CD14-positive monocyte (primary cell): ENCODE data around the gene TFPI. TPM values are rescaled to one million over a fixed set of nuclear protein-coding genes. Genes with fewer than 3 reads are reported as not detected.
A peak's percentile ranks its signal among the peaks of the same experiment; 100 is the strongest.

Experiments
- DNase-seq, 3 donors: peaks; one replicate each; pipeline ENCODE4 v3.0.0-alpha.2; 2011 to 2022
- H2AFZ ChIP-seq: 2 replicates; pipeline ENCODE4 v1.6.0; 2012; ENCODE audit warnings: mild to moderate bottlenecking, low read depth, low read length, inconsistent platforms; ENCODE audit not compliant: insufficient read depth, poor library complexity, severe bottlenecking
- H3K27ac ChIP-seq, 2 donors: 1 replicate in 1 of 2; 2 replicates in 1 of 2; pipeline ENCODE4 v1.5.1; 2012 to 2013; ENCODE audit warnings: low read length in 2 of 2, control low read depth in 1 of 2, inconsistent platforms in 1 of 2, low read depth in 1 of 2, mild to moderate bottlenecking in 1 of 2
- H3K27me3 ChIP-seq, 2 donors: one replicate each; pipeline versions ENCODE4 v1.6.0 to v1.6.1; 2011 to 2013; ENCODE audit warnings: low read length in 2 of 2; ENCODE audit not compliant: control insufficient read depth in 2 of 2, insufficient read depth in 2 of 2
- H3K36me3 ChIP-seq, 2 donors: replicated peaks in 1 of 2; 1 replicate in 1 of 2; 2 replicates in 1 of 2; pipeline versions ENCODE4 v1.5.1 to v1.6.1; 2012 to 2013; ENCODE audit warnings: low read length in 2 of 2, control low read depth in 1 of 2, inconsistent platforms in 1 of 2, mild to moderate bottlenecking in 1 of 2; ENCODE audit not compliant: insufficient read depth in 2 of 2, control insufficient read depth in 1 of 2
- H3K4me1 ChIP-seq, 2 donors: 1 replicate in 1 of 2; 2 replicates in 1 of 2; pipeline versions ENCODE4 v1.5.1 to v1.6.1; 2012 to 2013; ENCODE audit warnings: low read length in 2 of 2, control low read depth in 1 of 2, inconsistent platforms in 1 of 2, mild to moderate bottlenecking in 1 of 2, moderate library complexity in 1 of 2; ENCODE audit not compliant: insufficient read depth in 2 of 2, control insufficient read depth in 1 of 2
- H3K4me2 ChIP-seq: replicated peaks from 2 replicates; pipeline ENCODE3; 2012; ENCODE audit warnings: low read length, moderate library complexity, mild to moderate bottlenecking; ENCODE audit not compliant: poor library complexity, severe bottlenecking; ENCODE audit errors: extremely low read depth
- H3K4me3 ChIP-seq, 3 experiments: fragments of 200-600 bp in 1 of 3; sonication (generic) in 1 of 3; replicated peaks in 1 of 3; 1 replicate in 2 of 3; 2 replicates in 1 of 3; pipeline ENCODE4 v1.5.1; 2011 to 2013; ENCODE audit warnings: low read length in 3 of 3, mild to moderate bottlenecking in 3 of 3, control low read depth in 2 of 3, low read depth in 2 of 3, inconsistent platforms in 1 of 3, moderate library complexity in 1 of 3
- H3K79me2 ChIP-seq: 2 replicates; pipeline ENCODE4 v1.6.0; 2012; ENCODE audit warnings: mild to moderate bottlenecking, control low read depth, inconsistent platforms, low read length, moderate library complexity; ENCODE audit not compliant: insufficient read depth
- H3K9ac ChIP-seq: 2 replicates; pipeline ENCODE4 v1.6.0; 2017; ENCODE audit warnings: low read length, mild to moderate bottlenecking; ENCODE audit not compliant: insufficient read depth, poor library complexity, severe bottlenecking
- H3K9me3 ChIP-seq, 2 donors: replicated peaks in 1 of 2; 1 replicate in 1 of 2; 2 replicates in 1 of 2; pipeline versions ENCODE4 v1.5.1 to v1.6.1; 2012 to 2013; ENCODE audit warnings: low read length in 2 of 2, control low read depth in 1 of 2; ENCODE audit not compliant: control insufficient read depth in 1 of 2, insufficient read depth in 1 of 2
- H4K20me1 ChIP-seq: 2 replicates; pipeline ENCODE4 v1.6.0; 2012; ENCODE audit warnings: mild to moderate bottlenecking, low read length, control low read depth, moderate library complexity; ENCODE audit not compliant: insufficient read depth
- H3K27ac Mint-ChIP-seq, 7 donors: one replicate each; pipeline ENCODE4 v1.8.0; 2020; ENCODE audit warnings: mild to moderate bottlenecking in 7 of 7, mixed read lengths in 7 of 7, moderate library complexity in 6 of 7, inconsistent platforms in 2 of 7
- H3K27me3 Mint-ChIP-seq, 3 donors: one replicate each; pipeline ENCODE4 v1.8.0; 2021 to 2022; ENCODE audit warnings: low read depth in 3 of 3, mild to moderate bottlenecking in 3 of 3, mixed read lengths in 3 of 3, moderate library complexity in 3 of 3, inconsistent platforms in 1 of 3
- H3K36me3 Mint-ChIP-seq, 2 donors: one replicate each; pipeline ENCODE4 v1.8.0; 2020; ENCODE audit warnings: mixed read lengths in 2 of 2, inconsistent platforms in 1 of 2, mild to moderate bottlenecking in 1 of 2
- H3K4me1 Mint-ChIP-seq: one replicate; pipeline ENCODE4 v1.8.0; 2020; ENCODE audit warnings: mild to moderate bottlenecking, mixed read lengths
- H3K4me3 Mint-ChIP-seq, 2 donors: one replicate each; pipeline ENCODE4 v1.8.0; 2020; ENCODE audit warnings: mild to moderate bottlenecking in 2 of 2, mixed read lengths in 2 of 2, moderate library complexity in 1 of 2
- H3K9me3 Mint-ChIP-seq, 7 donors: one replicate each; pipeline ENCODE4 v1.8.0; 2020 to 2022; ENCODE audit warnings: mixed read lengths in 7 of 7, mild to moderate bottlenecking in 6 of 7, moderate library complexity in 6 of 7, inconsistent platforms in 2 of 7
- WGBS: methylation state at CpG from one replicate; pipeline ENCODE4 v1.1.5; 2013; ENCODE audit warnings: missing lambda C conversion rate; ENCODE audit not compliant: insufficient coverage; 5-methylcytosine and 5-hydroxymethylcytosine counted together
- intact Hi-C, 2 donors: fragments of 100-400 bp; cut with micrococcal nuclease; formaldehyde crosslinking; loops; one replicate each; pipeline versions ENCODE4 v1.15.0 to v1.15.1; 2023
- polyA plus RNA-seq, 3 donors: library from polyadenylated mRNA; depleted of rRNA in 1 of 3; unstranded in 2 of 3; stranded (reverse) in 1 of 3; fragments of 300-500 nt in 2 of 3; fragments of >200 nt in 1 of 3; fragmentation: Illumina TruSeq in 2 of 3; gene quantifications; 1 replicate in 2 of 3; 2 replicates in 1 of 3; pipeline ENCODE4 v1.2.3, GENCODE V29; 2012 to 2021
- small RNA-seq: library from RNA; depleted of rRNA; stranded (forward); fragments of <200 nt; gene quantifications from one replicate; pipeline ENCODE3, GENCODE V24; 2012; ENCODE audit warnings: low read depth; ENCODE audit not compliant: insufficient read length
- TF ChIP-seq, protein P1 (sequence below): fragments of 200-600 bp; IDR thresholded peaks from one replicate; pipeline ENCODE4 v1.8.0; 2022; ENCODE audit warnings: antibody characterized with exemption, mild to moderate bottlenecking

Gene TFPI
- polyA plus RNA-seq, 3 donors = 0.46 TPM; not detected in 2

DNA sequence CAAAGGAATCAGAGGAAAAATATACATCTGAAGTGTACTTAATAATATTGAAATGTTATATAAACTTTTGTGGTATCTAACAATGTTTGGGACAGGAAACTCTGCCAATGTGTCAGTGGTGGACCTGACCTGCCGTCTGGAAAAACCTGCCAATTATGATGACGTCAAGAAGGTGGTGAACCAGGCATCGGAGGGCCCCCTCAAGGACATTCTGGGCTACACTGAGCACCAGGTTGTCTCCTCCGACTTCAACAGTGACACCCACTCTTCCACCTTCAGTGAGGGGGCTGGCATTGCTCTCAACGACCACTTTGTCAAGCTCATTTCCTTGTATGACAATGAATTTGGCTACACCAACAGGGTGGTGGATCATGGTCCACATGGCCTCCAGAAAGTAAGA lies 138.8 kb downstream of the TFPI start:
- Histone ChIP-seq H3K27me3 (no peaks in the 10 kb centered on the region), H3K4me3 (no peak overlapping the region), H3K4me2 (no peak overlapping the region), H2AFZ (no peak overlapping the region), H3K9me3 (no peaks in the 10 kb centered on the region), H3K27ac (no peak overlapping the region), H3K79me2 (no peaks in the 10 kb centered on the region), H3K4me1 (no peaks in the 10 kb centered on the region), H4K20me1 (no peaks in the 10 kb centered on the region), H3K36me3 (no peaks in the 10 kb centered on the region), H3K9ac (no peak overlapping the region)
- no peak for DNase-seq
- Mint-ChIP-seq H3K36me3 (peaks cover 0 to 6% of the 10 kb centered on the region in 2 donors), H3K4me3 (no peak overlapping the region), H3K27me3 (no peaks in the 10 kb centered on the region), H3K4me1 (peaks cover 3% of the 10 kb centered on the region), H3K9me3 (peaks cover 0 to 11% (median 4%) of the 10 kb centered on the region in 7 donors), H3K27ac (peak overlapping the region in 1 of 7 donors; percentile 26)
- WGBS = 98% methylated on average over 5 of the region's 5 CpGs
- TF ChIP-seq, protein P1, sequence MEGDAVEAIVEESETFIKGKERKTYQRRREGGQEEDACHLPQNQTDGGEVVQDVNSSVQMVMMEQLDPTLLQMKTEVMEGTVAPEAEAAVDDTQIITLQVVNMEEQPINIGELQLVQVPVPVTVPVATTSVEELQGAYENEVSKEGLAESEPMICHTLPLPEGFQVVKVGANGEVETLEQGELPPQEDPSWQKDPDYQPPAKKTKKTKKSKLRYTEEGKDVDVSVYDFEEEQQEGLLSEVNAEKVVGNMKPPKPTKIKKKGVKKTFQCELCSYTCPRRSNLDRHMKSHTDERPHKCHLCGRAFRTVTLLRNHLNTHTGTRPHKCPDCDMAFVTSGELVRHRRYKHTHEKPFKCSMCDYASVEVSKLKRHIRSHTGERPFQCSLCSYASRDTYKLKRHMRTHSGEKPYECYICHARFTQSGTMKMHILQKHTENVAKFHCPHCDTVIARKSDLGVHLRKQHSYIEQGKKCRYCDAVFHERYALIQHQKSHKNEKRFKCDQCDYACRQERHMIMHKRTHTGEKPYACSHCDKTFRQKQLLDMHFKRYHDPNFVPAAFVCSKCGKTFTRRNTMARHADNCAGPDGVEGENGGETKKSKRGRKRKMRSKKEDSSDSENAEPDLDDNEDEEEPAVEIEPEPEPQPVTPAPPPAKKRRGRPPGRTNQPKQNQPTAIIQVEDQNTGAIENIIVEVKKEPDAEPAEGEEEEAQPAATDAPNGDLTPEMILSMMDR = no peak
- intact Hi-C loops = no loop called here

Small RNAs within 50 kb of the gene (small RNA-seq; reads per million reads assigned to genes)
- not detected for gene GAPDHP59

Other genes starting within 250 kb of the TFPI start
- gene CALCRL, start 106.2 kb downstream of the TFPI start, polyA plus RNA-seq = 1 to 10 TPM; 1.2 to 6.4 (median 4.9) TPM